WTC11 (cell line): ENCODE measurements around the gene FAM136A. TPM values are rescaled to one million over a fixed set of nuclear protein-coding genes. Genes with fewer than 3 reads are reported as not detected.

ENCODE experiments used
- ATF1 ChIP-seq: sonication (generic); formaldehyde crosslinking; IDR thresholded peaks from 2 replicates; pipeline ENCODE4 v1.8.1; 2023; ENCODE audit warnings: mild to moderate bottlenecking, moderate library complexity, missing genetic modification reagents
- CREB1 ChIP-seq: sonication (generic); formaldehyde crosslinking; IDR thresholded peaks from 2 replicates; pipeline ENCODE4 v1.8.0; 2023; ENCODE audit warnings: mild to moderate bottlenecking, missing genetic modification reagents
- ETV6 ChIP-seq: sonication (generic); formaldehyde crosslinking; IDR thresholded peaks from 2 replicates; pipeline ENCODE4 v1.8.1; 2022; ENCODE audit warnings: mild to moderate bottlenecking, missing genetic modification reagents
- FOXK1 ChIP-seq: sonication (generic); formaldehyde crosslinking; IDR thresholded peaks from 2 replicates; pipeline ENCODE4 v1.8.0; 2022; ENCODE audit warnings: mild to moderate bottlenecking, moderate library complexity, missing genetic modification reagents
- GABPB1 ChIP-seq: sonication (generic); formaldehyde crosslinking; IDR thresholded peaks from 2 replicates; pipeline ENCODE4 v1.8.1; 2023; ENCODE audit warnings: mild to moderate bottlenecking, missing genetic modification reagents
- GTF2I ChIP-seq: fragments of 250-450 bp; sonication (Bioruptor Pico); conservative IDR thresholded peaks from 2 replicates; pipeline ENCODE4 v1.4.0; 2021; ENCODE audit warnings: mild to moderate bottlenecking
- JAZF1 ChIP-seq: fragments of 250-450 bp; sonication (Bioruptor Pico); IDR thresholded peaks from 2 replicates; pipeline ENCODE4 v1.9.0; 2021; ENCODE audit warnings: moderate library complexity, mild to moderate bottlenecking, inconsistent platforms
- JUN ChIP-seq: sonication (generic); formaldehyde crosslinking; IDR thresholded peaks from 2 replicates; pipeline ENCODE4 v1.8.0; 2023; ENCODE audit warnings: mild to moderate bottlenecking, missing genetic modification reagents
- NFYB ChIP-seq: sonication (generic); formaldehyde crosslinking; conservative IDR thresholded peaks from 2 replicates; pipeline ENCODE4 v1.8.0; 2022; ENCODE audit warnings: low read depth, missing genetic modification reagents
- RELA ChIP-seq: sonication (generic); formaldehyde crosslinking; IDR thresholded peaks from 2 replicates; pipeline ENCODE4 v1.8.1; 2022; ENCODE audit warnings: missing genetic modification reagents, mild to moderate bottlenecking, borderline replicate concordance
- RORB ChIP-seq: fragments of 250-450 bp; sonication (Bioruptor Pico); IDR thresholded peaks from 2 replicates; pipeline ENCODE4 v1.9.0; 2021; ENCODE audit warnings: mild to moderate bottlenecking
- SOX15 ChIP-seq: fragments of 250-450 bp; sonication (Bioruptor Pico); IDR thresholded peaks from 2 replicates; pipeline ENCODE4 v1.9.0; 2021; ENCODE audit warnings: mild to moderate bottlenecking
- SP1 ChIP-seq: sonication (generic); formaldehyde crosslinking; conservative IDR thresholded peaks from 2 replicates; pipeline ENCODE4 v1.8.1; 2022; ENCODE audit warnings: missing genetic modification reagents
- TEAD1 ChIP-seq: sonication (generic); formaldehyde crosslinking; IDR thresholded peaks from 2 replicates; pipeline ENCODE4 v1.8.0; 2022; ENCODE audit warnings: mild to moderate bottlenecking, missing genetic modification reagents
- ZNF671 ChIP-seq: fragments of 250-450 bp; sonication (Bioruptor Pico); IDR thresholded peaks from 2 replicates; pipeline ENCODE4 v1.8.0; 2021; ENCODE audit warnings: mild to moderate bottlenecking
- total RNA-seq: library from RNA; stranded (reverse); gene quantifications from 3 replicates; pipeline ENCODE4 v1.2.3, GENCODE V29; 2021
- TF ChIP-seq, protein P1 (sequence below): sonication (generic); formaldehyde crosslinking; IDR thresholded peaks from 2 replicates; pipeline ENCODE4 v1.8.0; 2023; ENCODE audit warnings: missing genetic modification reagents, mild to moderate bottlenecking, borderline replicate concordance
- TF ChIP-seq, protein P2 (sequence below): fragments of 250-450 bp; sonication (Bioruptor Pico); IDR thresholded peaks from 2 replicates; pipeline ENCODE4 v1.9.0; 2021; ENCODE audit warnings: moderate library complexity, mild to moderate bottlenecking, inconsistent platforms, borderline replicate concordance
- TF ChIP-seq, protein P3 (sequence below): sonication (generic); formaldehyde crosslinking; IDR thresholded peaks from 2 replicates; pipeline ENCODE4 v1.8.1; 2022; ENCODE audit warnings: mild to moderate bottlenecking, moderate library complexity, missing genetic modification reagents
- TF ChIP-seq, protein P4 (sequence below): sonication (generic); formaldehyde crosslinking; IDR thresholded peaks from 2 replicates; pipeline ENCODE4 v1.8.1; 2022; ENCODE audit warnings: mild to moderate bottlenecking, missing genetic modification reagents, moderate library complexity, borderline replicate concordance
- TF ChIP-seq, protein P5 (sequence below): fragments of 250-450 bp; sonication (Bioruptor Pico); IDR thresholded peaks from 2 replicates; pipeline ENCODE4 v1.8.0; 2021; ENCODE audit warnings: mild to moderate bottlenecking
- TF ChIP-seq, protein P6 (sequence below): sonication (generic); formaldehyde crosslinking; IDR thresholded peaks from 2 replicates; pipeline ENCODE4 v1.8.1; 2022; ENCODE audit warnings: missing genetic modification reagents, borderline replicate concordance
- TF ChIP-seq, protein P7 (sequence below): sonication (generic); formaldehyde crosslinking; IDR thresholded peaks from 2 replicates; pipeline ENCODE4 v1.8.0; 2023; ENCODE audit warnings: missing genetic modification reagents
- TF ChIP-seq, protein P8 (sequence below): sonication (generic); formaldehyde crosslinking; IDR thresholded peaks from 2 replicates; pipeline ENCODE4 v1.8.0; 2022; ENCODE audit warnings: mild to moderate bottlenecking, missing genetic modification reagents

The FAM136A gene
- total RNA-seq, 1 experiment from 2014 or later, result 83.9 TPM

DNA sequence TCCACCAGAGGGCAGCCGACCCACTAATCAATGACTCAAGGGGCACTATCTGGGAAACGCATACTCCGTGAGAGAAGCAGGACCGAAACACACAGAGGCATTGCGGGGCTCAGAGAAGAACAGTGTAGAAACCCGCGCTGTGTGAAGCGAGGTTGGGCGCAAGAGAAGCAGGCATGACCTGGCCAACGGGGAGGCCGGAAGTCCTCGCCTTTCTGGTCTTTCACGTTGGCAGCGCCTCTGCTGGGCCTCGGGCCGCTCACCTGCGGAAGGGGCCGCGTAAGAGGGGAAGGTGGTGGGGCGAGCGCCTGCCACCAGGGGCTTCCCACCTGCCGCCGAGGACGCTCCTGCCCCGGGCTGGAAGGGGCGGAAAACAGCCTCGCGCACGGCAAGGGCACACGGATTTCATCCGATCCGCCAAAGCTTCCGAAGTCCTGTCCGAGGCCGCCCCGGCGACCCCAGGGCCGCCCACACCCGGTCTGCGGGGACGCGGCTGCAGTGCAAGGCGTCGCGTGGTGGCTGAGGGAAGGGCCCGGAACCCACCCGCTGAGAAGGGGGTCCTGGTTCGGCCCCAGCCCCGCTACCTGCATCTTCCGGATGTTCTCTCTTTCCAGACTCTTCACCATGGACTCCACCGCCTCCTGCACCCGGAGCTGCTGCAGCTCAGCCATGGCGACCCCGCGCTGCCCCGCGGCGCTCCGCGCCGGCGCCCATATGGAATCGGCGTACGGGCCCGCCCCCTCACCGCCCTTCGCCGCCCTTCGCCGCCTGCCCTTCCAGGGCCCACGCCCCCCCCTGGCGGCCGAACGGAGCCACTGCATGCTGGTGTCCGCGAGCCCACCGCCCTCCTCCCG, at the start of gene FAM136A (continued):
- TF ChIP-seq, protein P1, sequence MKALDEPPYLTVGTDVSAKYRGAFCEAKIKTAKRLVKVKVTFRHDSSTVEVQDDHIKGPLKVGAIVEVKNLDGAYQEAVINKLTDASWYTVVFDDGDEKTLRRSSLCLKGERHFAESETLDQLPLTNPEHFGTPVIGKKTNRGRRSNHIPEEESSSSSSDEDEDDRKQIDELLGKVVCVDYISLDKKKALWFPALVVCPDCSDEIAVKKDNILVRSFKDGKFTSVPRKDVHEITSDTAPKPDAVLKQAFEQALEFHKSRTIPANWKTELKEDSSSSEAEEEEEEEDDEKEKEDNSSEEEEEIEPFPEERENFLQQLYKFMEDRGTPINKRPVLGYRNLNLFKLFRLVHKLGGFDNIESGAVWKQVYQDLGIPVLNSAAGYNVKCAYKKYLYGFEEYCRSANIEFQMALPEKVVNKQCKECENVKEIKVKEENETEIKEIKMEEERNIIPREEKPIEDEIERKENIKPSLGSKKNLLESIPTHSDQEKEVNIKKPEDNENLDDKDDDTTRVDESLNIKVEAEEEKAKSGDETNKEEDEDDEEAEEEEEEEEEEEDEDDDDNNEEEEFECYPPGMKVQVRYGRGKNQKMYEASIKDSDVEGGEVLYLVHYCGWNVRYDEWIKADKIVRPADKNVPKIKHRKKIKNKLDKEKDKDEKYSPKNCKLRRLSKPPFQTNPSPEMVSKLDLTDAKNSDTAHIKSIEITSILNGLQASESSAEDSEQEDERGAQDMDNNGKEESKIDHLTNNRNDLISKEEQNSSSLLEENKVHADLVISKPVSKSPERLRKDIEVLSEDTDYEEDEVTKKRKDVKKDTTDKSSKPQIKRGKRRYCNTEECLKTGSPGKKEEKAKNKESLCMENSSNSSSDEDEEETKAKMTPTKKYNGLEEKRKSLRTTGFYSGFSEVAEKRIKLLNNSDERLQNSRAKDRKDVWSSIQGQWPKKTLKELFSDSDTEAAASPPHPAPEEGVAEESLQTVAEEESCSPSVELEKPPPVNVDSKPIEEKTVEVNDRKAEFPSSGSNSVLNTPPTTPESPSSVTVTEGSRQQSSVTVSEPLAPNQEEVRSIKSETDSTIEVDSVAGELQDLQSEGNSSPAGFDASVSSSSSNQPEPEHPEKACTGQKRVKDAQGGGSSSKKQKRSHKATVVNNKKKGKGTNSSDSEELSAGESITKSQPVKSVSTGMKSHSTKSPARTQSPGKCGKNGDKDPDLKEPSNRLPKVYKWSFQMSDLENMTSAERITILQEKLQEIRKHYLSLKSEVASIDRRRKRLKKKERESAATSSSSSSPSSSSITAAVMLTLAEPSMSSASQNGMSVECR, result peak; percentile 90
- TF ChIP-seq, protein P2, sequence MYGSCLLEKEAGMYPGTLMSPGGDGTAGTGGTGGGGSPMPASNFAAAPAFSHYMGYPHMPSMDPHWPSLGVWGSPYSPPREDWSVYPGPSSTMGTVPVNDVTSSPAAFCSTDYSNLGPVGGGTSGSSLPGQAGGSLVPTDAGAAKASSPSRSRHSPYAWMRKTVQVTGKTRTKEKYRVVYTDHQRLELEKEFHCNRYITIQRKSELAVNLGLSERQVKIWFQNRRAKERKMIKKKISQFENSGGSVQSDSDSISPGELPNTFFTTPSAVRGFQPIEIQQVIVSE, result no peak
- TF ChIP-seq CREB1 (CRISPR knock-in tag) (no peak), RELA (CRISPR knock-in tag) (no peak), SOX15 (CRISPR knock-in tag) (no peak), JAZF1 (CRISPR knock-in tag) (no peak), NFYB (no peak), ATF1 (CRISPR knock-in tag) (no peak), SP1 (CRISPR knock-in tag) (peak; percentile 89), GTF2I (0 out of 2 replicates have a peak, but pooled peaks have one; percentile 20), JUN (CRISPR knock-in tag) (0 out of 2 replicates have a peak, but pooled peaks have one; percentile 69), GABPB1 (CRISPR knock-in tag) (peak; percentile 57), FOXK1 (CRISPR knock-in tag) (peak; percentile 24), ETV6 (peak; percentile 48), RORB (CRISPR knock-in tag) (no peak), ZNF671 (CRISPR knock-in tag) (no peak), TEAD1 (CRISPR knock-in tag) (peak; percentile 76)
- TF ChIP-seq, protein P3, sequence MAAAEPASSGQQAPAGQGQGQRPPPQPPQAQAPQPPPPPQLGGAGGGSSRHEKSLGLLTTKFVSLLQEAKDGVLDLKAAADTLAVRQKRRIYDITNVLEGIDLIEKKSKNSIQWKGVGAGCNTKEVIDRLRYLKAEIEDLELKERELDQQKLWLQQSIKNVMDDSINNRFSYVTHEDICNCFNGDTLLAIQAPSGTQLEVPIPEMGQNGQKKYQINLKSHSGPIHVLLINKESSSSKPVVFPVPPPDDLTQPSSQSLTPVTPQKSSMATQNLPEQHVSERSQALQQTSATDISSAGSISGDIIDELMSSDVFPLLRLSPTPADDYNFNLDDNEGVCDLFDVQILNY (CRISPR knock-in tag), result peak; percentile 32; the same call in 1 of the 2 replicates
- TF ChIP-seq, protein P4, sequence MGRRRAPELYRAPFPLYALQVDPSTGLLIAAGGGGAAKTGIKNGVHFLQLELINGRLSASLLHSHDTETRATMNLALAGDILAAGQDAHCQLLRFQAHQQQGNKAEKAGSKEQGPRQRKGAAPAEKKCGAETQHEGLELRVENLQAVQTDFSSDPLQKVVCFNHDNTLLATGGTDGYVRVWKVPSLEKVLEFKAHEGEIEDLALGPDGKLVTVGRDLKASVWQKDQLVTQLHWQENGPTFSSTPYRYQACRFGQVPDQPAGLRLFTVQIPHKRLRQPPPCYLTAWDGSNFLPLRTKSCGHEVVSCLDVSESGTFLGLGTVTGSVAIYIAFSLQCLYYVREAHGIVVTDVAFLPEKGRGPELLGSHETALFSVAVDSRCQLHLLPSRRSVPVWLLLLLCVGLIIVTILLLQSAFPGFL (CRISPR knock-in tag), result no peak
- TF ChIP-seq, protein P5, sequence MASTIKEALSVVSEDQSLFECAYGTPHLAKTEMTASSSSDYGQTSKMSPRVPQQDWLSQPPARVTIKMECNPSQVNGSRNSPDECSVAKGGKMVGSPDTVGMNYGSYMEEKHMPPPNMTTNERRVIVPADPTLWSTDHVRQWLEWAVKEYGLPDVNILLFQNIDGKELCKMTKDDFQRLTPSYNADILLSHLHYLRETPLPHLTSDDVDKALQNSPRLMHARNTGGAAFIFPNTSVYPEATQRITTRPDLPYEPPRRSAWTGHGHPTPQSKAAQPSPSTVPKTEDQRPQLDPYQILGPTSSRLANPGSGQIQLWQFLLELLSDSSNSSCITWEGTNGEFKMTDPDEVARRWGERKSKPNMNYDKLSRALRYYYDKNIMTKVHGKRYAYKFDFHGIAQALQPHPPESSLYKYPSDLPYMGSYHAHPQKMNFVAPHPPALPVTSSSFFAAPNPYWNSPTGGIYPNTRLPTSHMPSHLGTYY (CRISPR knock-in tag), result no peak
- TF ChIP-seq, protein P6, sequence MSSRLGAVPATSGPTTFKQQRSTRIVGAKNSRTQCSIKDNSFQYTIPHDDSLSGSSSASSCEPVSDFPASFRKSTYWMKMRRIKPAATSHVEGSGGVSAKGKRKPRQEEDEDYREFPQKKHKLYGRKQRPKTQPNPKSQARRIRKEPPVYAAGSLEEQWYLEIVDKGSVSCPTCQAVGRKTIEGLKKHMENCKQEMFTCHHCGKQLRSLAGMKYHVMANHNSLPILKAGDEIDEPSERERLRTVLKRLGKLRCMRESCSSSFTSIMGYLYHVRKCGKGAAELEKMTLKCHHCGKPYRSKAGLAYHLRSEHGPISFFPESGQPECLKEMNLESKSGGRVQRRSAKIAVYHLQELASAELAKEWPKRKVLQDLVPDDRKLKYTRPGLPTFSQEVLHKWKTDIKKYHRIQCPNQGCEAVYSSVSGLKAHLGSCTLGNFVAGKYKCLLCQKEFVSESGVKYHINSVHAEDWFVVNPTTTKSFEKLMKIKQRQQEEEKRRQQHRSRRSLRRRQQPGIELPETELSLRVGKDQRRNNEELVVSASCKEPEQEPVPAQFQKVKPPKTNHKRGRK (CRISPR knock-in tag), result no peak
- TF ChIP-seq, protein P7, sequence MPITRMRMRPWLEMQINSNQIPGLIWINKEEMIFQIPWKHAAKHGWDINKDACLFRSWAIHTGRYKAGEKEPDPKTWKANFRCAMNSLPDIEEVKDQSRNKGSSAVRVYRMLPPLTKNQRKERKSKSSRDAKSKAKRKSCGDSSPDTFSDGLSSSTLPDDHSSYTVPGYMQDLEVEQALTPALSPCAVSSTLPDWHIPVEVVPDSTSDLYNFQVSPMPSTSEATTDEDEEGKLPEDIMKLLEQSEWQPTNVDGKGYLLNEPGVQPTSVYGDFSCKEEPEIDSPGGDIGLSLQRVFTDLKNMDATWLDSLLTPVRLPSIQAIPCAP, result 0 out of 2 replicates have a peak, but pooled peaks have one; percentile 20
- TF ChIP-seq, protein P8, sequence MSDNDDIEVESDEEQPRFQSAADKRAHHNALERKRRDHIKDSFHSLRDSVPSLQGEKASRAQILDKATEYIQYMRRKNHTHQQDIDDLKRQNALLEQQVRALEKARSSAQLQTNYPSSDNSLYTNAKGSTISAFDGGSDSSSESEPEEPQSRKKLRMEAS, result peak; percentile 90
